GM20000 (cell line): ENCODE measurements around the gene KCNAB1.

Experiments used
- DNase-seq: peaks from one replicate; pipeline ENCODE4 v3.0.0; 2012; ENCODE audit warnings: low spot score
- CTCF ChIP-seq: IDR thresholded peaks from 2 replicates; pipeline ENCODE4 v1.5.1; 2012; ENCODE audit warnings: mild to moderate bottlenecking, control low read depth; ENCODE audit errors: extremely low read depth, missing control alignments

KCNAB1 gene

DNA sequence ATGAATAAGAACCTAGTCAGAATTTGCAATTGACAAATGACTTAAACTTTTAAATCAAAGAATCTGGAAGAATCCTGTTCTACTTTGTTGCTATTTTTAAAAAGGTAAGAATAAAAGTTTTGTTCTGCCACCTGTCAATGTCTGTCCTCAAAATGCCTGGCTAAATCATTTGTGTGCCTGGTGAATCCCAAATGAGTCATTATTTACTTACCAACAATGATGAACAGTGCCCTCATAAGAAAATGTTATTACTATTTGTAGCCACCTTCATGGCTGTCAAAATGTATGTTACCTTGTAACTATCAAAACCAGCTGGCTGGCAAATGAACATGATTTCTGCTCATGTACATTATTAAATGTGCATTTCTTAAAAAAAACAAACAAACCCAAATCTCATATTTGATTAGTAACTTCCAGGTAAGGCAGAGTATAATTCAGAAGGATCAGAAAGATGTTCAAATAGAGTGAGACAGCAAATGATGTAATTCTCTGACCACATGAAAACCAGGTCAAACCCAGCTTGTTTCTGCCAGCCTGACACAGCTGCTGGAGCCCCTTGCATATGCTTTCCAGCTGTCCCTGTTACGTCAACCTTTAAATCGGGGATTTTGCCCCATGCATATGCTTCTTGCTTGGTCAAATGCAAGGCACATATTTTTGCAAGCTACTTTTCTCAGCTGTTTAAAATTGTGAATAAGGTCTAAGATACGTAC is 296.6 kb downstream of the KCNAB1 start:
- no peak for DNase-seq
- no peak for TF ChIP-seq CTCF

DNA sequence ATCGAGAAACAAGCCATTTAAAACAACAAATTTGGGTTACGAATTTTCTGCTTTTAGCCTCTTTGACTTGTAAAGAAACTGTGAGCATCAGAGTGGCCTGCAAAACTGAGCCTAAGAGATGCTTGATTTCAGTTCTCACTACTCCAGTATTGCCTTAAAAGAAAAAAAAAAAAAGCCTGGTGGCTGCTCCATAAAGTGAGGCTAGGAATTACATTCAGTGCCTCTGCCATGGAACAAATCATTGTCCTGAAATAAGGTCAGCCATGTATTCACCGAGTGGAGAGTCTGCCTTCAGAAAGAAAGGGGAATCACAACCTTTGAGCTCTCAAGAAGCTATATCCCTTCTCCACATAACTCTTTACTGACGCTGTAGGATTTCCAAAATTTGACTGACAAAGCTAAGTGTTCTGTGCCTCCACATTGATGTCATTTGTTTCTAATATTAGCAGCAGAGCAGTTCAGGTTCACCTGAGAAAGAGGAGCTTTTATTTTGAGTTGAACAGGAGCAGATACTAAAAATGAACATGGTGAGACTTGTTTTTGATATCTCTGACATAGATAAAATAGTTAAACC is 297.3 kb downstream of the KCNAB1 start:
- DNase-seq = no peak
- no peak for TF ChIP-seq CTCF

DNA sequence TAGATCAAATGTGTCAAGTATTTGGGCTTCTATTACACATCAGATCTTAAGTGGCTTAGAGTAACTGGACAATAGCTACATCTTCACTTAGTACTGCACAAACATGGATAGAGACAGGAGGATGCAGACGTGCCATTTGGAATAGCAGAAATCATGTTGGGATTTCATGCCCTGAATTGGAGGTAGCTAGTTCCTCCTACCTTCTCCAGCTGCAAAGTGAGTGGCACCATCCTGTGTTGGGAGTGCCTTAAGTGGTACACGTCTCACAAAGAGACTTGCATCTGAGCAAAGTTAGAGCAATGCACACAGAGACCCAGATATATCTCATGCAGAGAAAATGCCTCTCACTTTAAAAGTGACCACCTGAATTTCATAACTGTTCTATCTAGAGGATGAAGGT is 298.1 kb downstream of the KCNAB1 start:
- DNase-seq = no peak
- TF ChIP-seq CTCF = no peak

- TF ChIP-seq CTCF = no peak
- no peak for DNase-seq
Measured at GRCh38 chr3:156421534-156421933, 301.2 kb downstream of the KCNAB1 start.

GRCh38 chr3:156424758-156425157 is 304.4 kb downstream of the KCNAB1 start:
- DNase-seq = no peak
- TF ChIP-seq CTCF = no peak

DNA sequence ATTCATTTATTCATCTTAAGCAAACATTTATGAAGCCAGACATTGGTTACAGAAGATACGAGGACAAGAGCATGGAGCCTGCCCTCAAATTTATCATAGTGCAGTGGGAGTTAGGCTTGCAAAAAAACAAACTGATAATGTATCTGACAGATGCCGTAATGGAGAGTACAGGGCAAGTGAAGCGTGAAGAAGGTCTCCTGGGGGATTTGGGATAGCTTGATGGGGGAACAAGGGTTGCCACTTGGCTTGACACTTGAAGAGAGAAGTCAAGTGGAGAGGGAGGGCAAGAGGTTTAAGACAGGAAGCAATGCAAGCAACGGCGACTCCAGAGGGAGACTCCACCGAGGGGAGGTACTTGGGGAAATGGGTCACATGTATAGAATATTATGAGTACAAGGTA is 305.3 kb downstream of the KCNAB1 start:
- no peak for TF ChIP-seq CTCF
- DNase-seq = no peak

DNA sequence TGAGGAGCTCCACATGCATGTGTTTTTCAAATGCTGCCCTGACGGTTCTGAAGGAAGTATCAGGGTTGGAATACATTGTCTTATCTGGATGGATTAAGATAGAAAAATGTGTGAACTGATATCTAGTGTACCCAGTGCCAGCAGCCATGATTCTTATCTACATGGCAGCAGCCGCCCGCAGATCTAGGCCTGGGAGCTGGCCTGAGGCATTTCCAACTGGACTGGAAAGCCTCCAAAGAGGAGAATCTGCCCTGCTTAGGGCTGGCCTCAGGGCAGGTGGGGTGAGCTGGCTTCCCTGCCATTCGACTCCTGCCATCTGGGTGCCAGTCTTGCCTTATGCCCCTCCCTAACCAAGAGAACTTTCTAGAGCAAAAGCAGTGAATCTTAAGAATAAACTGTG is 308.7 kb downstream of the KCNAB1 start:
- DNase-seq = no peak
- TF ChIP-seq CTCF = no peak
